ENCODE measurements around the gene FOXP3.

The FOXP3 gene

DNA sequence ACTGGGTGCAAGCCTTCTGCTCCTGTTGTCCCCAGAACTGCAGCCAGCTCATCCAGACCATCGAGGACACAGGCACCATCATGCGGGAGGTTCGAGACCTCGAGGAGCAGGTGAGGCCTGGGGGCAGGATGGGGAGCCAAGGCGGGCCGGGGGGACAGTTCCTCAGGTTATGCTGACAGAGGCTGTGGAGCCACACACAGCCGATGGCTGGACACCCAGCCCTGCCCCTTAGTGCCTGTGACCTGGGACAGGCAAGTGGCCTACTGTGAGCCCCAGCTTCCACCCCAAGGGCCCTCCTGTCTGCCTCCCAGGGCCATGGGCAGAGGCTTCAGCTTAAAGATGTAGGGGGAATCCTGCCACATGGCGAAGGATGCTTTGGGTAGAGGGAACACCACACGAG, 14.9 kb downstream of the FOXP3 start:
- DNase-seq (ENCODE audit: low spot score), result no peak

DNA sequence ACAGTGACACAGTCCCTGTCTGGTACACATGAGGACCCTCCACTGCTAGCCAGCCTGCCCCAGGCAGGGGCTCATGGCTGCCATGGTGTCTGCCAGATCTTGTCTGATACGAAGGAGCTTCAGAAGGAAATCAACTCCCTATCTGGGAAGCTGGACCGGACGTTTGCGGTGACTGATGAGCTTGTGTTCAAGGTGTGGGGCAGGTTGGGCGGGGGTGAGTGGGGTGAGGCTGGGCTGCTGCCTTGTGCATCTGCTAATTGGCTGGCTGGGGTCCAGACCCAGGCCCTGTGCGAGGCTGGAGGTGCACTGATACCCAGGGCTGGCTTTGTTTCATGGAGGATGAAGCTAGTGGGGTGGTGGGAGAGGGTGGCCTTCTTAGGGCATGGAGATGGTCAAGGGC, 15.4 kb downstream of the FOXP3 start:
- no peak for DNase-seq (ENCODE audit: low spot score)

DNA sequence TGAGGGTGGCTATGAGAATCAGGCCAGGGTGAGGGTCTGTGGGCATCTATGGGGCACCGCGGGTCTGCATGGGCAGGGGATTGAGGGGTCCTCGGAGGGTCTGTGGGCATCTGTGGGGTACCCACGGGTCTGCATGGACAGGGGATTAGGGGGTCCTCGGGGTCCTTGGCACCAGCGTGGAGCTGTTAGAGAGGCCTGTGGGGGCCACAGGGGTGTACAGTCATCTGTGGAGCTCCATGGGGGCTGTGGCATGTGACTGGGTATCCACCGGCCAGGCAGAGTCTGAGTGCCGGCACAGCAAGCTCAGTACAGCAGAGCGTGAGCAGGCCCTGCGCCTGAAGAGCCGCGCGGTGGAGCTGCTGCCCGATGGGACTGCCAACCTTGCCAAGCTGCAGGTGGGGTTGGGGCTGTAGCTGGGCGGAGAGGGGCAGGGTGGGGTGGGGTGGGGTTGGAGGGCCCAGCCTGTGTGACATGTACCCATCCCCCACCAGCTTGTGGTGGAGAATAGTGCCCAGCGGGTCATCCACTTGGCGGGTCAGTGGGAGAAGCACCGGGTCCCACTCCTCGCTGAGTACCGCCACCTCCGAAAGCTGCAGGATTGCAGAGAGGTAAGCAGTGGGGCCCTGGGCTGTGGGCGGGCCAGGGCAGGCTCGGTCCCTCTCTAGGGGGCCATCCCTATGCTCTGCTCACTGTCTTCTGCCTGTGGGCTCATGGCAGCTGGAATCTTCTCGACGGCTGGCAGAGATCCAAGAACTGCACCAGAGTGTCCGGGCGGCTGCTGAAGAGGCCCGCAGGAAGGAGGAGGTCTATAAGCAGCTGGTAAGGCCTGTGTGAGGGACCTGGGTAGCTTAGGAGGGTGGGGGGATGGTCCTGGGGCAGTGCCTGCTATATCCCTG, 16.3 kb downstream of the FOXP3 start:
- DNase-seq (ENCODE audit: low spot score), result no peak

DNA sequence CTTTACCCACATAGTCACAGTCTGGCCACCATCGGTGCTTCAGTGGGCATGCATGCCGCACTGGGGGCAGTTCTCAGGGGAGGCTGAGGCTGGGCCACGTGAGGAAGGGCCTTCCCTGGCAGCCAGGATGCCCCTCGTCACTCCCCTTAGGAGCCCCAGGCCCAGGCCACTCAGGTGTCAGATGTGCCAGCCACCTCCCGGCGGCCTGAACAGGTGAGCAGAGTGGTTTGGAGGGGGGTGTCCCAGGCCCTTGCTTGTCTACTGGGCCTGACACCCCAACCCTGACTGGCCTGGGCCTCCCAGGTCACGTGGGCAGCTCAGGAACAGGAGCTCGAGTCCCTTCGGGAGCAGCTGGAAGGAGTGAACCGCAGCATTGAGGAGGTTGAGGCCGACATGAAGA, 17.2 kb downstream of the FOXP3 start:
- no peak for DNase-seq (ENCODE audit: low spot score)

DNA sequence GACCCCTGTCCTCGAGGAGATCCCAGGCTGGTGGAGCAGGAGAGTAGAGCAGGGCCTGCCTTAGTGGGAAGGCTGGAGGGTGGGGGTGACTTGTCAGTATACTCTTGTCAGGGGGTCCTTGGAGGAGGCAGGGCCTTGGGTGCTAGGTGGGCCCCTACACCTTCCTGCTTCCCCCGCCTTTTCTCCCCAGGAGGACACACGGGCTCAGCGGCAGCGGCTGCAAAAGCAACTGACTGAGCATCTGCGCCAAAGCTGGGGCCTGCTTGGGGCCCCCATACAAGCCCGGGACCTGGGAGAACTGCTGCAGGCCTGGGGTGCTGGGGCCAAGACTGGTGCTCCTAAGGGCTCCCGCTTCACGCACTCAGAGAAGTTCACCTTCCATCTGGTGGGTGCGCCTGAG, 18.0 kb downstream of the FOXP3 start:
- DNase-seq (ENCODE audit: low spot score), result no peak

DNA sequence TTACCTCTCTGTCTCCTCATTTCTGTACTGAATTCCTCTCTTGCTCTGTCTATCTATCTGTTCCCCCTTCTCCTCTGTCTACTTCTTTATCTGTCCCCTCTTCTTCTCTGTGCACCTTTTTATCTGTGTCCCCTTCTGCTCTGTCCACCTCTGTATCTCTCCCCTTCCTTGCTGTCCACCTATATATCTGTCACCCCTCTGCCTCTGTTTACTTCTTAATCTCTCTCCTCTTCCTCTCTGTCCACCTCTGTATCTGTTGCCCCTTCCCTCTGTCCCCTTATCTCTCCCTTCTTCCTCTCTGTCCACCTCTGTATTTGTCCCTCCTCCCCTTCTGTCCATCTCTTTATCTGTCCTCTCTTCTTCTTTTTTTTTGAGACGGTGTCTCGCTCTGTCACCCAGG, 20.3 kb downstream of the FOXP3 start:
- no peak for DNase-seq (ENCODE audit: low spot score)

DNA sequence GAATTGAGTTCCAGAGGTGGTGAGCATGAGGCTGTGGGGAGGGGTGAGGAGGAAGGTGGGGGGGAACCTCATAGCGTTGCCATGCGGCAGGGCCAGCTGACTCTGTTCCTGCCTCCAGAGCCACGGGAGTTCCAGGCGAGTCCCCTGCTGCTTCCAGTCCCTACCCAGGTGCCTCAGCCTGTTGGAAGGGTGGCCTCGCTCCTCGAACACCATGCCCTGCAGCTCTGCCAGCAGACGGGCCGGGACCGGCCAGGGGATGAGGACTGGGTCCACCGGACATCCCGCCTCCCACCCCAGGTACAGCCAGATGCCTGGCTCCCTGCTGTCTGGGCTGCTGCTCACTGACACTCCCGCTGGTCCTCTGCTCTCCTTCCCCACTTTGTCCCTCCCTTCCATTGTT, 21.3 kb downstream of the FOXP3 start:
- DNase-seq (ENCODE audit: low spot score), result no peak

DNA sequence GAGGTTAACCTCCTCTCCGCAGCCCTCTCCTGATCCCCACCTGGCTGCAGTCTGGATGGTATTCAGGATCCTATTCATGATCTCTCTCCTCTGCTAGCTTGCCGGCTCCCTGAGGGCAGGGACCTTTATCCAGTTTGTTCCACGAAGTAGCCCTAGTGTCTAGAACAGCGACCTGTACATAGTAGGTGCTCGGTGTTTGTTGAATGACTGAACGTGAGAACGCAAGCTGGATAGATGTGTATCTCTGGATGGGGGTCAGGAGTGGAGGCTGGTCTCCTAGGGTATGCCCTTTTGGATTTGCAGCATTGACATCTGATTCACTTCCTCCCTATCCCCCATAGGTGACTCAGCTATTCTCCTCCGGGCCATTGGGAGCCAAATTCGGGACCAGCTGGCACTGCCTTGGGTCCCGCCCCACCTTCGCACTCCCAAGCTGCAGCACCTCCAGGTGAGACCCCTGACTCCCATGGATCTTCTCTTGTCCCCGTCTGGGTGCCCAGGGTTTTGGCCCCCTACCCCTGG, 21.9 kb downstream of the FOXP3 start:
- no peak for DNase-seq (ENCODE audit: low spot score)

DNA sequence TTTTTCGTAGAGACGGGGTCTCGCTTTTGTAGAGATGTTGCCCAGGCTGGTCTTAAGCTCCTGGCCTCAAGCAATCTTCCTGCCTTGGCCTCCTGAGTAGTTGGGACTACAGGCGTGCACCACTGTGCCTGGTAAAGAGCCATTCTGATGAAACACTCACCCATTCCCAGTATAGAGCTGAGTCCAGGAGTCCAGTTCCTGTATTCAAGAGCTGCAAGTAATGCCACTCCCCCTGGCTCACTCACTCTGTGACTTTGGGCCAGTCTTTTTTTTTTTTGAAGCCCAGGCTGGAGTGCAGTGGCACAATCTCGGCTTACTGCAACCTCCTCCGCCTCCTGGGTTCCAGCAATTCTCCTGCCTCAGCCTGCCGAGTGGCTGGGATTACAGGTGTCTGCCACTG, 25.8 kb downstream of the FOXP3 start:
- no peak for DNase-seq (ENCODE audit: low spot score)

DNA sequence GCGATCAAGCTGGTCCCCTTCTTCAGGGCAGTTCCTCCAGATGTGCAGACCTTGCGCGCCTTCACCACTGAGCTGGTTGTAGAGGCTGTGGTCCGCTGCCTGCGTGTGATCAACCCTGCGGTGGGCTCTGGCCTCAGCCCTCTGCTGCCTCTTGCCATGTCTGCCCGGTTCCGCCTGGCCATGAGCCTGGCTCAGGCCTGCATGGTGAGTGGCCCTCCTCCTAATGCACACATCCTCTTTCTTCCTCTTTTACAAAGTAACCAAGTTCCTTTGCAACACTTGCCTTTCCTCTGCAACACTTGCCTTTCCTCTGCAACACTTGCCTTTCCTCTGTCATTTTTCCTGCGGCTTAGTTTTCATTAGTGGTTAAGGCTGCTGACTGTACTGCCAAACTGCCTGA, 27.4 kb downstream of the FOXP3 start:
- no peak for DNase-seq (ENCODE audit: low spot score)

DNA sequence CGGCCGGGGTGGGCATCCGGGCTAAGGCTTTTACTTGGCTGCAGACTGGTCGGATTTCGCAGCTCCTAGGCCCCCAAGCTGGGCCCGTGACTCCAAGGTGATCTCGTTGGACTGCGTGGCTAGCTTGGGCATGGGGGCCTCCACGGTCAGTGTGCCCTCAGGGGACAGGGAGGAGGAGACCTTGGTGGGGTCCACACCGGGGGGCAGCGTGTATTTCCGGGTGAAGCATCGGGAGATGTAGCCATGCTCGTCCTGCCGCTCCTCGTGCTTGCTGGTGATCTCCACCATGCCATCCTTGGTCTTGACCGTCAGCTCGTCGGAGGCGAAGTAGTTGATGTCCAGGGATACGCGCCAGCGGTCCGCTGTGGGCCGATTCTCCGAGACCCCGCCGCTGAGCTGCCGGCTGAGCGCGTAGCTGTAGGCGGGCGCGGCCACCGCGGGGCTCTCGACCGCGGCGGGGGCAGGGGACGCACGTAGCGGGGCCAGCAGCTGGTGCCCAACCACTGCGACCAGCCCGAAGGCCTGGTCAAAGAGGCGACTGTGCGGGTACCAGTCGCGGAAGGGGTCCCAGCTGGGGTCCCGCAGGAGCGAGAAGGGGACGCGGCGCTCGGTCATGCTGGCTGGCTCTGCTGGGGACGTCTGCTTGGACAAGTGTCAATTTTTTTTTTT, 30.5 kb downstream of the FOXP3 start:
- DNase-seq (ENCODE audit: low spot score), result no peak

DNA sequence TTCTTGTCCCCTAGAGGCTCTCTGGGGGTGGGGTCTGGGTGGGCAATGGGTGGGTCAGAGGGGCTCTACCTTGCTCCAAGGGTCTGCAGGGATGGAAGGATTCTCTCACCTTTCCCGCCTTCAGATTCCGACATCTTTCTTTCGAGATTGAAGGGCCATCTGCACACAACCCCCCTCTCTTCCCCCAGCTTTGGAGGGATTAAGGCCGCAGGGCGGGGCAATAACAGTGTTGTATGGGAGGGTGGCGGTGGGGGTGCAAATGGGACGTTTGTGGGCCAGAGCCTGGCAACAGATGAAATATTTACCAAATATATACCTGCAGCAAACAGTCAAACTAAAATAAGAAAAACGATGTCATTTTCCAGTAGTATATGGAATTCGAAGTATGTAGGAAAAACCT, 31.3 kb downstream of the FOXP3 start, which contains the start of gene CACNA1F:
Gene CACNA1F, minus strand, starts transcription at position 165 of the 400 bp plus-strand sequence. Its CDS starts 31 bp downstream, at position 134.
- DNase-seq (ENCODE audit: low spot score), result no peak

DNA sequence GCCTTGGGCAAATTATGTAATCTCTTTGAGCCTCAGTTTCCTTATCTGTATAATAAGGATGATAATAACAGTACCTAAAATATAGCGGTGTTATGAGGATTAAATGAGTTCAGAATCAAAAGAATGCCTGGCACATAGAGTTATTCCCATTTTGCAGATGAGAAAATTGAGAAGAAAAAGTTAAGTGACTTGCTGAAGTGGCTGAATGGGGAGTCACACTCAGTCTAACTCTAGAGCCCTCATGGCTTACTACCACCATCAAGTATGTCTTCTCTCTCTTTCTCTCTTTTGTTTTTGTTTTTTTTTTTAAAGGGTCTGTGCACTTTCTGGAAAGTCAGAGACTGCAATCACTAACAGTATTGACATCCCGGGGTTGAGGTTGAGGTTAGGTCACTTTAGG, 32.0 kb downstream of the FOXP3 start:
- DNase-seq (ENCODE audit: low spot score), result no peak

DNA sequence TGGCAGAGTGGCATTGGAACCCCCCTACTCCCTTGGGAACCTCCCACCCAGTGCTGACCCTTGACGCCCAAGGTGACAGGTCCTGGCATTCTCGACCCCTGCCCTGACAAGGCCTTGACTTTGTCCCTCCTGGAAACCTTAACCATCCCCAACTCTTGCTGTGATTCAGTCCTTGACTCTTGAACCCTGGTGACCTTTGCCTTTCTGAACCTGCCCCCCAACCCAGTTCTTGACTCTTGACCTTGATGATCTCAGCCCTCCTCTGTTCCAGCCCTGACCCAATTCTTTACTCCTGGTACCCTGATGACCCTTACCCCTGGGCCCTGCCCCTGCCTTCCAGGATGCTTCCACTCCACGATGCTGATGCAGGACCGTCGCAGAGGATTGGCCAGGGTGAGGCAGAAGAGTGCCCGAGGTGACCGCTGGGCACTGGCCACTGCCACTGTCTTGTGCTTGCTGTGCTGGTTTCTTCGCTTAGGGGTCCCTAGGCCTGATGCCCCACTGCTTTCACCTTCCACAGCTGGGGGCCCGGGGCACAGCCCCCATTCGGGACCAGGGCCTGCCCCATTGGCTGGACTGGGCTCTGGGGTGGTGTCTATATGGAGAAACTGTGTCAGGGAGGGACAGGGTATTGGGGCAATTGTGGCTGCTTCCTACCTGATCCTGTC, 33.0 kb downstream of the FOXP3 start:
- no peak for DNase-seq (ENCODE audit: low spot score)

DNA sequence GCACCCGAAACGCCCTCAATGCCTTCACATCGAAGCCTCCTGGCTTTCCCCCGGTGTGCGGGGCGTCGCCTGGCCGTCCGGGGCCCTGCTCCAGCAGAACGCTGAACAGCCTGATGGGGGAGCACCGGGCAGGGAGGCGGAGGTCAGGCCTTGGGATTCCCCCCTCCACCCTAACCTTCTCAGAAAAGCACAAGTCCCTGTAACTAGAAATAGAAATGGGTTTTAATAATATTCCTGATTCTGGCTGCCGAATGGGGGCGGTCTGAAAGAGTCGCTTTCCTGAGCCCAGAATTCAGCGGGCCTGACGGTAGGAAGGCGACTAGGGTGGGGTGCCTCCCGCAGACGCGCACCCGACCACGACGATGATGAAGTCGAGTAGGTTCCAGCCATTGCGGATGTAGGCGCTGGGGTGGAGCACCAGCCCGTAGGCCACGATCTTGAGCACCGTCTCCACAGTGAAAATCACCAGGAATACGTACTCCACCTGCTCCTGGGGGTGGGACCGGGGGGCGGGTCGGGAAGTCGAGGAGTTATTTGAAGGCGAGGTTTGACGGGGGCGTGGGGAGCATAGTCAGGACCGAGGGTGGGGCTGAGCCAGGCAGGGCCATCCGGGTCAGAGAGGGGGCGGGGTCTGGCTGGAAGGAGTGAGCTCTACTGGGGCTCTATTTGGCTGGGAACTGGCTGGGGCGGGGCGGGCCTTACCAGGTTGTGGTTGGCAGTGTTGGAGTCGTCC, 33.8 kb downstream of the FOXP3 start:
- DNase-seq (ENCODE audit: low spot score), result peak; percentile 63

DNA sequence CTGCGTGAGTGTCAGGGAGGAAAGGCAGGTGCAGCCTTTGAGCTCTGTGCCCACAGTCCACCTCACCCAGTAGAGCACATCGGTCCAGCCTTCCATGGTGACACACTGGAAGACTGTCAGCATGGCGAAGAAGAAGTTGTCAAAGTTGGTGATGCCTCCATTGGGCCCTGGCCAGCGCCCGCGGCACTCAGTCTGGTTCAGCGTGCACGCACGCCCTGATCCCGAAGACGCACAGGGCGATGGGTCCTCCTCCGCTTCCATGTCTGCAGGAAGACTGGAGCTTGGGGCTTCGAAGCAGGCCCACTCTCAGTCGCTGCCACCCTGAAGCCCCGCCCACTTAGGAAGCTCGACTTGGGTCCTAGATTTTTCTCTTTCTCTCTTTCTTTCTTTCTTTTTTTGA, 36.3 kb downstream of the FOXP3 start:
- DNase-seq (ENCODE audit: low spot score), result no peak

DNA sequence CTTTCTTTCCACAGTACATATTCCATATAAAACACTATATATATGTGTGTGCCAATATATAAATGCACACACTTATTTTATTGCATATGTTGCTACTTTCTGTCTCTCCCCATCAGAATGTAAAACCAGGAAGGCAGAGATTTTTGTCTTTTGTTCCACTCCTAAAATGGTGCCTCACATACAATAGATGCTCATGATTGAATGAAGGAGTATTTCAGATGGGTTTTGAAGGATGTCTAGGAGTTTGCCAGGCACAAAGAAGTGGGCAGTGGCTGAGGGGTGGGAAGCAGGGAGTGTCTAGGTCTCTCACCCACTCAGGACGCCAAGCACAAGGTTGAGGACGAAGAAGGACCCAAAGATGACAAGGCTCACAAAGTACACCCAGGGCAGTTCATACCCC, 36.8 kb downstream of the FOXP3 start:
- DNase-seq (ENCODE audit: low spot score), result no peak

DNA sequence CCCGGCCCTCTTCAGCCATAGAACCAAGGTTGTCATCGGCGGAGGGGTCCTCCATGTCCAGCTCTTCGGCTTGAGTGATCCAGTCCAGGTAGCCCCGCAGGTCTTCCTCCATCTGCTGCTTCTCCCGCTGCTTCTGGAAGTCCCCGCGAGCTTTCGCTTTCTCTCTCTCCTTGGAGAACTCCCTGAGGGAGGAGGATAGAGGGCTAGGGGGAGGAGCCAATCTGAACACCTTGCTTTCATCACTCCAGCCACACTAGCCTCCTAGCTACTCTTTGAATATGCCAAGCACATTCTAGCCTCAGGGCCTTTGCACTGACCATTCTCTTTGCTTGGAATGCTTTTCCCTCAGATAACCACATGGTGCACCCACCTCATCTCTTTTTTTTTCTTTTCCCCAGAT, 37.6 kb downstream of the FOXP3 start:
- no peak for DNase-seq (ENCODE audit: low spot score)

DNA sequence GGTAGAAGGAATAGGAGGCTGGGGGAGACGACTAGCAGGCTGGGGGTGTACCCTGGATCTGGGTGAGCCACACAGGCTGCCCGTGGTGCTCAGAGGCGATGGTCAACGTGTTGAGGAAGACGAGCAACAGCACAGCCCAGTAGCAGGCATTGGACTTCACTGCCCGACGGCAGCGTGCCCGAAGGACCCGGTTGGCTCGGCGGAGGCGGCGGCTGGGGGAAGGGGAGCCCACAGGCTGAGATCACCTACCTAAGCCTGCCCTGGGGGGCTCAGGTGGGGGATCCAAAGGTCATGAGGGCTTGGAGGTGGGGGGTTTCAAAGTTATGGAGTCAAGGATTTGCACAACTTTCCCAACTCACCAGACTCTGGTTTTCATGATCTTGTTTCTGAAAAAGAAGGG, 38.7 kb downstream of the FOXP3 start:
- DNase-seq (ENCODE audit: low spot score), result no peak

DNA sequence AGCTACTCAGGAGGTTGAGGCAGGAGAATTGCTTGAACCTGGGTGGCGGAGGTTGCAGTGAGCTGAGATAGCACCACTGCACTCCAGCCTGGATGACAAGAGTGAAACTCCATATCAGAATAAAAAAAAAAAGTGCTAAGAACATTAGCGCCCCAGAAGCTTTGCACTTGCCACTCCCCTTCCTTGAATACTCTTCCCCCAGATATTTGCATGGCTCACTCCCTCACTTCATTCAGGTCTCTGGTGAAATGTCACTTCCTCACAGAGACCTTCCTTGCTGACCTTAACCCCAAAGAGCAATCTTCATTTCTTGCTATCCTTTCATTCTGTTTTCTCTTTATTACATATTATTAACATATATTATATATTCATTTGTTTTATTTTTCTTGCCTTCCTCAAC, 42.6 kb downstream of the FOXP3 start:
- DNase-seq (ENCODE audit: low spot score), result peak; percentile 22

DNA sequence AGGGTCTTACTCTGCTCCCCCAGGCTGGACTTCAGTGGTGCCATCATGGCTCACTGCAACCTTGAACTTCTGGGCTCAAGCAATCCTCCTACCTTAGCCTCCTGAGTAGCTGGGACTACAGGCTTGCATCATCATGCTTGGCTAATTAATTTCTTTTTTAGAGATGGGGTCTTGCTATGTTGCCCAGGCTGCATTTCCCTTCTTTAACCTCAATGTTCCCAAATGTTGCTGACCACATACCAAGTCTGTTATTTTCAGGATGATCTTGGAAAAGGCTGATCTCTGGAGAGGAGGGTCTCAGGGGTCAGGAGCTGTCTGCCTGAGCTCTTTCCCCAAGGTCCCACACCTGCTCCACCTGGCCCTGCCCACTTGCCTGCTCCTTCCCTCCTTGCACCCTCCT, 44.4 kb downstream of the FOXP3 start:
- DNase-seq (ENCODE audit: low spot score), result no peak

DNA sequence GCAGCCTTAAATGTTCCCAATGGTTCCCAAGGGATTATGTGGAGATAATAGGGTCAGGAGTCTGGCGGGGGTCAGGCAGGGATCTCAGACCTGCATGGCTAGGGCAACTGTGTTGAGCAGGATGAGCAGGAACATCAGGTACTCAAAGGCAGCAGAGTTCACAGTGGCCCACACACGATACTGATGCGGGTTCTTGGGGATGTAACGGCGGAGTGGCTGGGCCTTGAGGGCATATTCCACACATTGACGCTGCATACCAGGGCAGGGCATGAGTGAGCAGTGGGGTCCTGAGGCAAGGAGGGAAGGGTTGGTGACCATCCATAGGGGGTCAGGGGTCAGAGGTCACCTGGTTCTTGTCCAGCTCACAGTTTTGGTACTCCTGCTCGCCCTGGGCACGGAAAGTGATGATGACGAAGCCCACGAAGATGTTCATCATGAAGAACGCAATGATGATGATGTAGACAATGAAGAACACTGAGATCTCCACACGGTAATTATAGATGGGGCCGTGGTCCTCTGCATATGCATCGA, 49.4 kb downstream of the FOXP3 start:
- DNase-seq (ENCODE audit: low spot score), result no peak
